SK-N-MC (cell line): ENCODE data around the gene ATRNL1.

ENCODE experiments used
- EZH2 ChIP-seq: fragments of 200-600 bp; sonication (generic); IDR thresholded peaks from one replicate; pipeline ENCODE4 v1.6.1; 2017; ENCODE audit warnings: antibody characterized with exemption
- FOXP2 ChIP-seq: optimal IDR thresholded peaks from 2 replicates; pipeline ENCODE3; 2011; ENCODE audit warnings: mild to moderate bottlenecking, moderate library complexity; ENCODE audit not compliant: insufficient read depth; ENCODE audit errors: extremely low read length, control extremely low read depth
- POLR2AphosphoS5 ChIP-seq: IDR thresholded peaks from 2 replicates; pipeline ENCODE4 v1.6.1; 2012; ENCODE audit warnings: mild to moderate bottlenecking, low read depth, low read length, borderline replicate concordance

GRCh38 chr10:115441907-115442545 is 348.9 kb downstream of the ATRNL1 start:
- TF ChIP-seq POLR2AphosphoS5 (no peak), EZH2 (no peak), FOXP2 (no peak)
